Stimulated activated CD4-positive, alpha-beta T cell treated with anti-CD3 and anti-CD28 coated beads, TNF-alpha, amount 100 ng/mL, for 48 hours (primary cell): ENCODE results near the gene TMEM191B.
"Not testable (repeated sequence)": the region's sequence is repeated elsewhere in the genome, so short reads cannot be mapped to it uniquely, and the experiment has no call there.

Experiments used
- DNase-seq, 3 donors: peaks; one replicate each; pipeline ENCODE4 v3.0.0-alpha.2; 2020; ENCODE audit warnings: low read depth in 3 of 3

TMEM191B gene

GRCh38 chr22:18558516-18558915 lies 30.9 kb downstream of the TMEM191B start:
- DNase-seq: not testable (repeated sequence)

GRCh38 chr22:18558939-18559338 lies 31.3 kb downstream of the TMEM191B start:
- not testable (repeated sequence) for DNase-seq

- not testable (repeated sequence) for DNase-seq
Measured at GRCh38 chr22:18560099-18560974, 32.7 kb downstream of the TMEM191B start.

GRCh38 chr22:18570509-18571246 lies 43.1 kb downstream of the TMEM191B start:
- DNase-seq: not testable (repeated sequence)

- DNase-seq: not testable (repeated sequence)
Measured at GRCh38 chr22:18573483-18574164, 46.0 kb downstream of the TMEM191B start.

GRCh38 chr22:18574555-18574954 lies 47.0 kb downstream of the TMEM191B start:
- not testable (repeated sequence) for DNase-seq

GRCh38 chr22:18575686-18576085 lies 48.1 kb downstream of the TMEM191B start:
- not testable (repeated sequence) for DNase-seq

- not testable (repeated sequence) for DNase-seq
Measured at GRCh38 chr22:18577090-18577818, 49.7 kb downstream of the TMEM191B start.

- DNase-seq: peak in 1 of 3 donors; percentile 11
Measured at GRCh38 chr22:18577847-18578246, 50.2 kb downstream of the TMEM191B start.
